ENCODE data around the gene FKBP11.

FKBP11 gene

GRCh38 chr12:48969833-48970701 is 44.8 kb upstream of the FKBP11 start:
- no peaks in the 10 kb centered on the region for H4K20me1 ChIP-seq (ENCODE audit: insufficient read depth, low read length)
- H3K4me2 ChIP-seq (ENCODE audit: low read depth, low read length) = peak overlapping the region; percentile 22; the same call in 1 of the 2 replicates
- no peaks in the 10 kb centered on the region for H3F3A ChIP-seq (ENCODE audit: insufficient read depth, low read length)
- H3K4me3 ChIP-seq (ENCODE audit: low read length) = no peak overlapping the region
- no peak overlapping the region for H3K9ac ChIP-seq (ENCODE audit: low read length)
- H3K36me3 ChIP-seq (replicated peaks; ENCODE audit: insufficient read depth, low read length) = no peaks in the 10 kb centered on the region
- no peaks in the 10 kb centered on the region for H3K9me2 ChIP-seq (replicated peaks; ENCODE audit: insufficient read depth, low read length)
- no peaks in the 10 kb centered on the region for H3K9me3 ChIP-seq (replicated peaks; ENCODE audit: insufficient read depth, low read length)
- no peak overlapping the region for H3K27ac ChIP-seq (ENCODE audit: low read length)
- no peak for DNase-seq
- peaks cover 51% of the 10 kb centered on the region for H3K27me3 ChIP-seq (replicated peaks; ENCODE audit: insufficient read depth, low read length)
- H3K4me1 ChIP-seq (ENCODE audit: low read length) = peaks cover 20% of the 10 kb centered on the region
- no peak for TF ChIP-seq EZH2 (optimal IDR thresholded peaks at IDR 0.05; ENCODE audit: low read depth, low read length)
- TF ChIP-seq EZH2phosphoT487 (IDR thresholded peaks at IDR 0.05; ENCODE audit: low read length) = no peak
- TF ChIP-seq CTCF (IDR thresholded peaks at IDR 0.05; ENCODE audit: low read length) = no peak
- no peaks in the 10 kb centered on the region for H3K79me2 ChIP-seq (ENCODE audit: low read length)
- no peak overlapping the region for H2AFZ ChIP-seq (ENCODE audit: low read length)

- H4K20me1 ChIP-seq (ENCODE audit: insufficient read depth, low read length) = no peaks in the 10 kb centered on the region
- H3K9ac ChIP-seq (ENCODE audit: low read length) = no peak overlapping the region
- DNase-seq = no peak
- H3K79me2 ChIP-seq (ENCODE audit: low read length) = no peaks in the 10 kb centered on the region
- H3K9me3 ChIP-seq (replicated peaks; ENCODE audit: insufficient read depth, low read length) = no peaks in the 10 kb centered on the region
- H3K4me1 ChIP-seq (ENCODE audit: low read length) = peaks cover 27% of the 10 kb centered on the region
- no peaks in the 10 kb centered on the region for H3F3A ChIP-seq (ENCODE audit: insufficient read depth, low read length)
- H3K36me3 ChIP-seq (replicated peaks; ENCODE audit: insufficient read depth, low read length) = no peaks in the 10 kb centered on the region
- no peaks in the 10 kb centered on the region for H3K9me2 ChIP-seq (replicated peaks; ENCODE audit: insufficient read depth, low read length)
- no peak overlapping the region for H3K27ac ChIP-seq (ENCODE audit: low read length)
- TF ChIP-seq CTCF (IDR thresholded peaks at IDR 0.05; ENCODE audit: low read length) (no peak), EZH2phosphoT487 (IDR thresholded peaks at IDR 0.05; ENCODE audit: low read length) (no peak), EZH2 (optimal IDR thresholded peaks at IDR 0.05; ENCODE audit: low read depth, low read length) (no peak)
- H3K4me2 ChIP-seq (ENCODE audit: low read depth, low read length) = no peak overlapping the region
- H3K27me3 ChIP-seq (replicated peaks; ENCODE audit: insufficient read depth, low read length) = peaks cover 43% of the 10 kb centered on the region
- H2AFZ ChIP-seq (ENCODE audit: low read length) = no peak overlapping the region
- no peak overlapping the region for H3K4me3 ChIP-seq (ENCODE audit: low read length)
These were observed 44.0 kb upstream of the FKBP11 start for GRCh38 chr12:48969160-48969771.

GRCh38 chr12:48968467-48968866 is 43.2 kb upstream of the FKBP11 start:
- Histone ChIP-seq H3K27ac (ENCODE audit: low read length) (no peak overlapping the region), H4K20me1 (ENCODE audit: insufficient read depth, low read length) (no peaks in the 10 kb centered on the region), H3F3A (ENCODE audit: insufficient read depth, low read length) (no peaks in the 10 kb centered on the region), H3K9ac (ENCODE audit: low read length) (no peak overlapping the region), H3K4me1 (ENCODE audit: low read length) (peaks cover 27% of the 10 kb centered on the region), H3K27me3 (replicated peaks; ENCODE audit: insufficient read depth, low read length) (peaks cover 35% of the 10 kb centered on the region), H3K79me2 (ENCODE audit: low read length) (no peaks in the 10 kb centered on the region), H3K4me3 (ENCODE audit: low read length) (no peak overlapping the region), H2AFZ (ENCODE audit: low read length) (no peak overlapping the region), H3K36me3 (replicated peaks; ENCODE audit: insufficient read depth, low read length) (no peaks in the 10 kb centered on the region), H3K9me3 (replicated peaks; ENCODE audit: insufficient read depth, low read length) (no peaks in the 10 kb centered on the region), H3K4me2 (ENCODE audit: low read depth, low read length) (no peak overlapping the region), H3K9me2 (replicated peaks; ENCODE audit: insufficient read depth, low read length) (no peaks in the 10 kb centered on the region)
- no peak for DNase-seq
- TF ChIP-seq EZH2phosphoT487 (IDR thresholded peaks at IDR 0.05; ENCODE audit: low read length) (no peak), EZH2 (optimal IDR thresholded peaks at IDR 0.05; ENCODE audit: low read depth, low read length) (no peak), CTCF (IDR thresholded peaks at IDR 0.05; ENCODE audit: low read length) (no peak)

Data from MM.1S (cell line).